NCI-H2227 (cell line): ENCODE data around the gene OR10T2.
"Not testable (repeated sequence)": the region's sequence is repeated elsewhere in the genome, so short reads cannot be mapped to it uniquely, and the experiment has no call there.

ENCODE experiments used
- DNase-seq: peaks from one replicate; lab custom pipeline; 2025; ENCODE audit not compliant: unreplicated experiment; lab: John Stamatoyannopoulos, UW

Gene OR10T2

DNA sequence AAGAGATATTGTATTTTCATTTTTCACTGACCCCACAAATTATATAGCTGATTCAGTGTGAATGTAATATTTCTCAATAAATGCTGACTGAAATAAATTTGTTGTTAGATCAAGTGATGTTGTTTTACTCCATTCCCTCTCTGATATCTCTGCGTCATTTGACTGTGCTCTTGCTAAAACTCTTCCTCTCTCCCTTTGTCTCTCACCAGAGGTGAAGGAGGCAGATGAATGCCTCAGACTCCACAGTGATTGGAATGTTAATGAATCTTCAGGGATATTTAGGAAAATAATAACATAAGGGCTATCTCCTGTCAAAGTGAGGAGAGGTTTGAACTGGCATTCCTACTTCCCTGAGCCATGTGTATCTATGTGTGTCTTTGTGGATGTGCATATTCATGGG, 41.8 kb downstream of the OR10T2 start:
- DNase-seq, result no peak

DNA sequence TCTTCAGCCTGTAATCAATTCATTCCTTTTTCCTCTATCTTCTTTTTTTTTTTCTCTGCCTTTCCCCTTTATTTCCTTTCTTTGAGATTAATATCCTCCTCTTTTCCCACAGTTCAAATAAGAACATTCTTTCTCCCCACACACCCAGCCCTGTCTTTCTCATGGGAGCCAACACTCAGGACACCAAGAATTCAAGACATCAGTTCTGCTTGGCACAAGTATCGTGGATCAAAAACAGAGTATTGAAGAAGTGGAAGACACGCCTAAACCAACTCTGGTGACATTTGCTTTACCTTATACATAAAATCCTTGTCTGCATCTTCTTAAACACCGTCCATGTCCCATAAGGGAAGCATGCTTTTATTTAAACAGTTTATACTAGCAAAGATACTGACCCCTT, 42.6 kb downstream of the OR10T2 start:
- no peak for DNase-seq

DNA sequence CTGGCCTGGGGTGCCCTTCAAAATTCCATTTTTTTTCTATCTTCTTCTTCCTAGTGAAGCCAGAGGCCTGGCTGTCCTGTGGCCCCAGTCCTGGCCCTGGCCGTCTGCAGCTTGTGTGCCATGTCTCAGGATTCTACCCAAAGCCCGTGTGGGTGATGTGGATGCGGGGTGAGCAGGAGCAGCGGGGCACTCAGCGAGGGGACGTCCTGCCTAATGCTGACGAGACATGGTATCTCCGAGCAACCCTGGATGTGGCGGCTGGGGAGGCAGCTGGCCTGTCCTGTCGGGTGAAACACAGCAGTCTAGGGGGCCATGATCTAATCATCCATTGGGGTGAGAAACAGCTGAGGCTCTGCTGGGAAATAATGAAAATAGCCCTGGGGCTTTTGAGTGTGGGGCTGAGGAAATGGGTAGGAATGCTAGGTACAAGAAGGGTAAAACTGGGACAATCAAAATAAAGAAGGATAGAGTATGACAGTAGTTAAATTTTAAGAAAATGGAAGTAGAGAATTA, 43.4 kb downstream of the OR10T2 start:
- no peak for DNase-seq

DNA sequence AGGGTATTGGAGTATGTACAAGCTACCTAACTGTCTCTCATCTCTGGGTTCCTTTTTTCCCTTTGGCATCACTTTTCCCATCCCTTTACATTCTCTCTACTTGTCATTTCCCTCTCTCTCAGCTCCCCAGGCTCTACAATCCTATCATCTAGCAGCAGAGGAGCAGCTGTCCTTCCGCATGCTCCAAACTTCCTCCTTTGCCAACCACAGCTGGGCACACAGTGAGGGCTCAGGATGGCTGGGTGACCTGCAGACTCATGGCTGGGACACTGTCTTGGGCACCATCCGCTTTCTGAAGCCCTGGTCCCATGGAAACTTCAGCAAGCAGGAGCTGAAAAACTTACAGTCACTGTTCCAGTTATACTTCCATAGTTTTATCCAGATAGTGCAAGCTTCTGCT, 45.0 kb downstream of the OR10T2 start:
- no peak for DNase-seq

DNA sequence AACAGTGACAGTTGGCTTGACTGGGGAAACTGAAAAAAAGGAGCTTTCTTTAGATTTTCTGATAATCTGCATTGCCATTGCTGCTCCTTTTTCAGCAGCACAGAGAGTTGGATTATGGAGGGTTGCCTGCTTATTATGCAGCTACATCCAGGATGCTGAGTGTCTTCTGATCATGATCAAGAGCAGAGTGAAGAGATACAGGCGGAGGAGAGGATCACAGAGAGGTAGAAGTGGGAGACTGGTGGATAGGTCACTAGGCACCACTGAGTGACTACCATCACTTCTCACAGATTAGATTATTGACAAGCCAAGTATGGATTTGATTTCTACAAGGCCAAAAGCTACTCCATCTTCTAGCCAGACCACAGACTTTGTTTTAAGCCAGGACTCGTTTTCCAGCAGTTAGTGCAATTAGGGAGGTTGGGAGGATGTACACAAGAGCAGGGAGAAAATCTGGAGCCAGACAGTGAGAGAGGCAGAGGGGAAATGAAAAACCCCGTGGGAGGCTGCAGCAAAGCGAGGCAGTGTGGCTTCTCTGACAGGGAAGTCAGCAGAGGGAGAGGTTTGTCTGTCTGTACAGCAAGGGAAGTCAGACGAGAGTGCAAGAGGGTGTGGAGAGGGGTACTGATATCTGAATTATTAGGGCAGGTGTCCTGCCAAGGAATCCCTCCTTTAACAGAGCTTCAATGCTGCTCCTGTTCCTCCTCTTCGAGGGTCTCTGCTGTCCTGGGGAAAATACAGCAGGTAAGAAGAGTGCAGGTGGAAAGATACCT, 45.8 kb downstream of the OR10T2 start, which contains the start of gene CD1E:
Gene CD1E (plus strand): TSS at position 592 of the 773 bp plus-strand sequence. CDS start 95 bp downstream, at position 687.
- no peak for DNase-seq

DNA sequence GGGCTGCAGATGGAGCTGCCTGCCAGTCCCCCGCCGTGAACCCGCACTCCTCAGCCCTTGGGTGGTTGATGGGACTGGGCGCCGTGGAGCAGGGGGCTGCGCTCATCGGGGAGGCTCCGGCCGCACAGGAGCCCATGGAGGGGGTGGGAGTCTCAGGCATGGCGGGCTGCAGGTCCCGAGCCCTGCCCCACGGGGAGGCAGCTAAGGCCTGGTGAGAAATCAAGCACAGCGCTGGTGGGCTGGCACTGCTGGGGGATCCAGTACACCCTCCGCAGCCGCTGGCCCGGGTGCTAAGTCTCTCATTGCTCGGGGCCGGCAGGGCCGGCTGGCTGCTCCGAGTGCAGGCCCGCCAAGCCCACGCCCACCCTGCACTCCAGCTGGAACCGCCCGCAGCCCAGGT, 50.3 kb downstream of the OR10T2 start:
- not testable (repeated sequence) for DNase-seq
